ENCODE data around the gene SGK1. TPM values are rescaled to one million over a fixed set of nuclear protein-coding genes. Genes with fewer than 3 reads are reported as not detected.

SGK1 gene
- polyA plus RNA-seq, 1 donor (not counting 4 experiments of a cell fraction or from before 2014, with no cell fraction given) = 156 TPM

DNA sequence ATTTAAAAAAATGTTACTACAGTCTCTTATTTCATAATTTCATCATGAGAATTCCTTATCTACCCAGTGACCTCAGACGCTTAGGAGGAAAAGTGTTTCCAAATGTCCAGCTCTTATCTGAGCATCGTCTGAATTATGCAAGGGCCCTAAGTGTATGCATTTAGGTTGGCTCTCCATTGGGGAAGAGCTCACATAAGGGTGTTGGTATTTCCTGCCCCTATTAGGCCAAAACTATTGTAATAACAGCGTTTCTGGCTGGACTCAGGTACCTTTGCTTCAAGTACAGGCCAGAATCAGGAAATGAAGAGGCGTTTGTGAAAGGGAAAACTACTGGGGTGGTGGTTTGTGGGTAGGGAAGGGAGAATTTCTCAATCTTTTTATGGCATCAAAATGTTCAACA, 40.4 kb upstream of the SGK1 start:
- no peak overlapping the region for H2AFZ ChIP-seq (ENCODE audit: control insufficient read depth, low read length)
- TF ChIP-seq EZH2 (IDR thresholded peaks at IDR 0.05; ENCODE audit: low read length) = no peak
- TF ChIP-seq, protein P1, sequence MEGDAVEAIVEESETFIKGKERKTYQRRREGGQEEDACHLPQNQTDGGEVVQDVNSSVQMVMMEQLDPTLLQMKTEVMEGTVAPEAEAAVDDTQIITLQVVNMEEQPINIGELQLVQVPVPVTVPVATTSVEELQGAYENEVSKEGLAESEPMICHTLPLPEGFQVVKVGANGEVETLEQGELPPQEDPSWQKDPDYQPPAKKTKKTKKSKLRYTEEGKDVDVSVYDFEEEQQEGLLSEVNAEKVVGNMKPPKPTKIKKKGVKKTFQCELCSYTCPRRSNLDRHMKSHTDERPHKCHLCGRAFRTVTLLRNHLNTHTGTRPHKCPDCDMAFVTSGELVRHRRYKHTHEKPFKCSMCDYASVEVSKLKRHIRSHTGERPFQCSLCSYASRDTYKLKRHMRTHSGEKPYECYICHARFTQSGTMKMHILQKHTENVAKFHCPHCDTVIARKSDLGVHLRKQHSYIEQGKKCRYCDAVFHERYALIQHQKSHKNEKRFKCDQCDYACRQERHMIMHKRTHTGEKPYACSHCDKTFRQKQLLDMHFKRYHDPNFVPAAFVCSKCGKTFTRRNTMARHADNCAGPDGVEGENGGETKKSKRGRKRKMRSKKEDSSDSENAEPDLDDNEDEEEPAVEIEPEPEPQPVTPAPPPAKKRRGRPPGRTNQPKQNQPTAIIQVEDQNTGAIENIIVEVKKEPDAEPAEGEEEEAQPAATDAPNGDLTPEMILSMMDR (optimal IDR thresholded peaks at IDR 0.05 in 1 of 3, IDR thresholded peaks at IDR 0.05 in 1 of 3, conservative IDR thresholded peaks at IDR 0.05 in 1 of 3; ENCODE audit: extremely low read depth in 1 of 3, insufficient read depth in 2 of 3, low read length in 3 of 3) = no peak
- H3K27ac ChIP-seq (ENCODE audit: control insufficient read depth, insufficient read depth, low read length) = no peak overlapping the region
- no peaks in the 10 kb centered on the region for H4K20me1 ChIP-seq (ENCODE audit: control insufficient read depth, extremely low read depth, insufficient read depth, low read length)
- no peak overlapping the region for H3K4me3 ChIP-seq (ENCODE audit: control insufficient read depth in 2 of 3, extremely low read depth in 1 of 3, insufficient read depth in 2 of 3, low read depth in 1 of 3, low read length in 3 of 3)
- H3K4me2 ChIP-seq (ENCODE audit: control insufficient read depth, extremely low read depth, insufficient read depth, low read depth, low read length) = no peak overlapping the region
- DNase-seq (ENCODE audit: low read depth, low spot score) (no peak), FAIRE-seq (no peak)
- H3K9ac ChIP-seq (ENCODE audit: control insufficient read depth, extremely low read depth, insufficient read depth, low read length) = no peak overlapping the region
- H3K27me3 ChIP-seq (ENCODE audit: control insufficient read depth, extremely low read depth, insufficient read depth, low read length) = no peaks in the 10 kb centered on the region
- H3K36me3 ChIP-seq (ENCODE audit: control insufficient read depth in 2 of 2, extremely low read depth in 1 of 2, insufficient read depth in 2 of 2, low read length in 2 of 2) = no peaks in the 10 kb centered on the region
- dilution Hi-C loops (cut with MboI; ENCODE audit: extremely low pct_ligation_motif_present, low sequenced_read_pairs) = no loop called here
- H3K9me1 ChIP-seq (ENCODE audit: control insufficient read depth, extremely low read depth, insufficient read depth, low read length) = no peaks in the 10 kb centered on the region
- peaks cover 17% of the 10 kb centered on the region for H3K4me1 ChIP-seq (ENCODE audit: control insufficient read depth, extremely low read depth, insufficient read depth, low read length)
- H3K9me3 ChIP-seq (ENCODE audit: control insufficient read depth, low read depth, low read length) = no peaks in the 10 kb centered on the region
- H3K79me2 ChIP-seq (ENCODE audit: control insufficient read depth, insufficient read depth, low read length) = no peaks in the 10 kb centered on the region

DNA sequence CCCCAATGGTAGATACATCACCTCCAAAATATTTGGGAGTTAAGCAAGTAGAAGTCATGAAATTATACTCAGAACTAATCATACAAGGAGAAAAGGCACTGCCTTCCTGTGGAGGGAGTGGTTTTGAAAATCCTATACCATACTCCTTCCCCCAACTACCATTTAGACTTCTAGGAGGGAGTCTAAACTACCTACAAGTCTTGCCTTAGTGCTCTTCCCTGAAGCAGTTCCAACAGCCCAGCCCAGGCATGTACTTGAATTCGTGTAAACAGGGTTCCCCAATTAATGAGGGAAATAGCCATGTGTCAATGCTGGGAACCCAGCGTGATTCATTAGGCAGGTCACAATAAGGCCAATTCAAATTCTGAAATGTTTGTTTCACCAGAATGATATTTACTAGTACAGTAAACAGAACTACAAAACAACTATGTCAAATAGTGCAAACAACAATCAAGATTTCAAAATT, 39.1 kb upstream of the SGK1 start:
- Histone ChIP-seq H3K4me1 (ENCODE audit: control insufficient read depth, extremely low read depth, insufficient read depth, low read length) (peaks cover 7% of the 10 kb centered on the region), H3K36me3 (ENCODE audit: control insufficient read depth in 2 of 2, extremely low read depth in 1 of 2, insufficient read depth in 2 of 2, low read length in 2 of 2) (no peaks in the 10 kb centered on the region), H3K4me3 (ENCODE audit: control insufficient read depth in 2 of 3, extremely low read depth in 1 of 3, insufficient read depth in 2 of 3, low read depth in 1 of 3, low read length in 3 of 3) (no peak overlapping the region), H3K9me3 (ENCODE audit: control insufficient read depth, low read depth, low read length) (no peaks in the 10 kb centered on the region), H3K9ac (ENCODE audit: control insufficient read depth, extremely low read depth, insufficient read depth, low read length) (no peak overlapping the region), H3K4me2 (ENCODE audit: control insufficient read depth, extremely low read depth, insufficient read depth, low read depth, low read length) (peak overlapping the region; percentile 13), H3K79me2 (ENCODE audit: control insufficient read depth, insufficient read depth, low read length) (no peaks in the 10 kb centered on the region), H3K27me3 (ENCODE audit: control insufficient read depth, extremely low read depth, insufficient read depth, low read length) (no peaks in the 10 kb centered on the region), H3K9me1 (ENCODE audit: control insufficient read depth, extremely low read depth, insufficient read depth, low read length) (no peaks in the 10 kb centered on the region), H4K20me1 (ENCODE audit: control insufficient read depth, extremely low read depth, insufficient read depth, low read length) (no peaks in the 10 kb centered on the region), H3K27ac (ENCODE audit: control insufficient read depth, insufficient read depth, low read length) (no peak overlapping the region), H2AFZ (ENCODE audit: control insufficient read depth, low read length) (peak overlapping the region; percentile 48)
- DNase-seq (ENCODE audit: low read depth, low spot score) (no peak), FAIRE-seq (peak; percentile 20)
- no peak for TF ChIP-seq EZH2 (IDR thresholded peaks at IDR 0.05; ENCODE audit: low read length)
- TF ChIP-seq, protein P1 (optimal IDR thresholded peaks at IDR 0.05 in 1 of 3, IDR thresholded peaks at IDR 0.05 in 1 of 3, conservative IDR thresholded peaks at IDR 0.05 in 1 of 3; ENCODE audit: extremely low read depth in 1 of 3, insufficient read depth in 2 of 3, low read length in 3 of 3) = no peak
- dilution Hi-C loops (cut with MboI; ENCODE audit: extremely low pct_ligation_motif_present, low sequenced_read_pairs) = no loop called here

Measured in keratinocyte (primary cell).